ENCODE measurements around the gene AOX1.

GRCh38 chr2:200654823-200655222 is 69.0 kb downstream of the AOX1 start:
- TF ChIP-seq JUNB (IDR thresholded peaks at IDR 0.05): no peak
- no peak for TF ChIP-seq SP1 (IDR thresholded peaks at IDR 0.05; ENCODE audit: low read depth, low read length)
- TF ChIP-seq RAD21 (IDR thresholded peaks at IDR 0.05; ENCODE audit: insufficient read depth, low read depth, low read length): no peak
- TF ChIP-seq, protein P1, sequence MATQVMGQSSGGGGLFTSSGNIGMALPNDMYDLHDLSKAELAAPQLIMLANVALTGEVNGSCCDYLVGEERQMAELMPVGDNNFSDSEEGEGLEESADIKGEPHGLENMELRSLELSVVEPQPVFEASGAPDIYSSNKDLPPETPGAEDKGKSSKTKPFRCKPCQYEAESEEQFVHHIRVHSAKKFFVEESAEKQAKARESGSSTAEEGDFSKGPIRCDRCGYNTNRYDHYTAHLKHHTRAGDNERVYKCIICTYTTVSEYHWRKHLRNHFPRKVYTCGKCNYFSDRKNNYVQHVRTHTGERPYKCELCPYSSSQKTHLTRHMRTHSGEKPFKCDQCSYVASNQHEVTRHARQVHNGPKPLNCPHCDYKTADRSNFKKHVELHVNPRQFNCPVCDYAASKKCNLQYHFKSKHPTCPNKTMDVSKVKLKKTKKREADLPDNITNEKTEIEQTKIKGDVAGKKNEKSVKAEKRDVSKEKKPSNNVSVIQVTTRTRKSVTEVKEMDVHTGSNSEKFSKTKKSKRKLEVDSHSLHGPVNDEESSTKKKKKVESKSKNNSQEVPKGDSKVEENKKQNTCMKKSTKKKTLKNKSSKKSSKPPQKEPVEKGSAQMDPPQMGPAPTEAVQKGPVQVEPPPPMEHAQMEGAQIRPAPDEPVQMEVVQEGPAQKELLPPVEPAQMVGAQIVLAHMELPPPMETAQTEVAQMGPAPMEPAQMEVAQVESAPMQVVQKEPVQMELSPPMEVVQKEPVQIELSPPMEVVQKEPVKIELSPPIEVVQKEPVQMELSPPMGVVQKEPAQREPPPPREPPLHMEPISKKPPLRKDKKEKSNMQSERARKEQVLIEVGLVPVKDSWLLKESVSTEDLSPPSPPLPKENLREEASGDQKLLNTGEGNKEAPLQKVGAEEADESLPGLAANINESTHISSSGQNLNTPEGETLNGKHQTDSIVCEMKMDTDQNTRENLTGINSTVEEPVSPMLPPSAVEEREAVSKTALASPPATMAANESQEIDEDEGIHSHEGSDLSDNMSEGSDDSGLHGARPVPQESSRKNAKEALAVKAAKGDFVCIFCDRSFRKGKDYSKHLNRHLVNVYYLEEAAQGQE (IDR thresholded peaks at IDR 0.05; ENCODE audit: low read depth, low read length): no peak
- TF ChIP-seq EZH2 (IDR thresholded peaks at IDR 0.05; ENCODE audit: borderline replicate concordance, control insufficient read depth, low read depth, low read length): no peak
- TF ChIP-seq TCF7 (IDR thresholded peaks at IDR 0.05; ENCODE audit: borderline replicate concordance): no peak
- no peak for TF ChIP-seq SIX5 (IDR thresholded peaks at IDR 0.05; ENCODE audit: low read depth, low read length, severe bottlenecking)

Data from GM12878 (cell line).